GM12873 (cell line): ENCODE measurements around the gene PRMT3.

Experiments
- TF ChIP-seq, protein P1 (sequence below): IDR thresholded peaks from 2 replicates; pipeline ENCODE4 v1.5.1; 2012; ENCODE audit warnings: low read depth, mild to moderate bottlenecking, moderate library complexity, low read length, control low read depth; ENCODE audit not compliant: insufficient read depth; ENCODE audit errors: missing control alignments

PRMT3 gene

DNA sequence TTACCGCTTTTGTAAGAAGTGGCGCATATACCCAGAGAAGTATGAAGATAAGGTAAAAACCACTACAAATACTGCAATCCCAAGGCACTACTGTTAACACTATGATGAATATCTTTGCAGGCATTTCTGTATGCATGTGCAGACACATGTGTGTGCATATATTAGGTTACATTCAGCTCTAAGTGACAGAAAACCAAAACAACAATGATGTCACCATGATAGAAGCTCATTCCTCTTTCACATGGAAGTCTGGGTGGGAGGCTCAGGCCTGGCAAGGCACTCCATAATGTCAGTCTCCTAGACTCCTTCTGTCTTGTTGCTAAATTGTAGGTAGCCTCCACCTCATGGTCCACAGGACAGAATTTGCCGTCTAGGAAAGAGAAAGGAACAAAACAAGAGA is 148.8 kb downstream of the PRMT3 start:
- TF ChIP-seq, protein P1, sequence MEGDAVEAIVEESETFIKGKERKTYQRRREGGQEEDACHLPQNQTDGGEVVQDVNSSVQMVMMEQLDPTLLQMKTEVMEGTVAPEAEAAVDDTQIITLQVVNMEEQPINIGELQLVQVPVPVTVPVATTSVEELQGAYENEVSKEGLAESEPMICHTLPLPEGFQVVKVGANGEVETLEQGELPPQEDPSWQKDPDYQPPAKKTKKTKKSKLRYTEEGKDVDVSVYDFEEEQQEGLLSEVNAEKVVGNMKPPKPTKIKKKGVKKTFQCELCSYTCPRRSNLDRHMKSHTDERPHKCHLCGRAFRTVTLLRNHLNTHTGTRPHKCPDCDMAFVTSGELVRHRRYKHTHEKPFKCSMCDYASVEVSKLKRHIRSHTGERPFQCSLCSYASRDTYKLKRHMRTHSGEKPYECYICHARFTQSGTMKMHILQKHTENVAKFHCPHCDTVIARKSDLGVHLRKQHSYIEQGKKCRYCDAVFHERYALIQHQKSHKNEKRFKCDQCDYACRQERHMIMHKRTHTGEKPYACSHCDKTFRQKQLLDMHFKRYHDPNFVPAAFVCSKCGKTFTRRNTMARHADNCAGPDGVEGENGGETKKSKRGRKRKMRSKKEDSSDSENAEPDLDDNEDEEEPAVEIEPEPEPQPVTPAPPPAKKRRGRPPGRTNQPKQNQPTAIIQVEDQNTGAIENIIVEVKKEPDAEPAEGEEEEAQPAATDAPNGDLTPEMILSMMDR: no peak

DNA sequence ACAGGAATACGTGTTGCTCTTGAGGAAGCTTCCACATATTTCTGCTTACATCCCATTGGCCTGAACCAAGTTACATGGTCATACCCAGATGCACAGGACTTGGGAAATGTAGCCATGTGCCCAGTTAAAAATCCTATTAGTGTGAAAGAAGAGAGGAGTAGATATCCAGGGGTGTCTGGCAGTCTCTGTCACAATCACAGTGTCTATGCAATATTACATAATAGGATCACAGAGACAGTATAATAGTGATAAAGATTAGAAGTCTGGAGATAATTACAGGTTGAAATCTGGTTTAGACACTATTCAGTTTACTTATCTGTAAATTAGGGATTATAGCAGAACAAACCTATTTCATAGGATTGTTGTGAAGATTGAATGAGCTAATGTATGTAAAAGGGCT is 149.3 kb downstream of the PRMT3 start:
- TF ChIP-seq, protein P1: no peak

DNA sequence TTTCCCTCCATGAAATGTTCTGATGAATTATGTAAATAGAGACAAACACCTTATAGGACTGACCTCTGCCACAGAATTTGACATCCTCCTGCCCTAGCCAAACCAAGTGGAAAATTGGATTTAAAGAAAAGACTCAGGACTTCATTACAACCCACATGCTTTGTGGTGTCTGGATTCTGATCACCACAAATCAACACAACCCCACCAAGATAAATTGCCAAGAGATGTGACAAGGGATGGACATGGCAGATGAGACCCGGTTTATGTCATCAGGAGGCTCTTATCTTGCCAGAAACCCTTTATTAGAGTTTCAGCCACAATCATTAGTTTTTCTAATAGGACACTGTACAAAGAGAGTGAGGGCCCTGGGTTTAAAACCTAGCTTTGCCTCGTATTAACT is 154.0 kb downstream of the PRMT3 start:
- TF ChIP-seq, protein P1: no peak

- TF ChIP-seq, protein P1: no peak
Observed at GRCh38 chr11:20544603-20545237, 157.2 kb downstream of the PRMT3 start.

GRCh38 chr11:20547411-20547810 is 159.9 kb downstream of the PRMT3 start:
- TF ChIP-seq, protein P1: no peak

GRCh38 chr11:20551096-20551495 is 163.6 kb downstream of the PRMT3 start:
- TF ChIP-seq, protein P1: no peak

- TF ChIP-seq, protein P1: no peak
Observed at GRCh38 chr11:20555783-20556182, 168.3 kb downstream of the PRMT3 start.

GRCh38 chr11:20558741-20559140 is 171.2 kb downstream of the PRMT3 start:
- TF ChIP-seq, protein P1: no peak
